Inferior parietal cortex (tissue), 1 donor: ENCODE data around the gene SPOCK2.
A peak's percentile ranks its signal among the peaks of the same experiment; 100 is the strongest.

Experiments
- DNase-seq: peaks from one replicate; pipeline ENCODE4 v3.0.0-alpha.2; 2016; ENCODE audit errors: extremely low spot score

The SPOCK2 gene

GRCh38 chr10:72011976-72012512 is 76.3 kb downstream of the SPOCK2 start:
- DNase-seq: no peak

GRCh38 chr10:72011468-72011867 is 76.9 kb downstream of the SPOCK2 start:
- DNase-seq: peak; percentile 76

DNA sequence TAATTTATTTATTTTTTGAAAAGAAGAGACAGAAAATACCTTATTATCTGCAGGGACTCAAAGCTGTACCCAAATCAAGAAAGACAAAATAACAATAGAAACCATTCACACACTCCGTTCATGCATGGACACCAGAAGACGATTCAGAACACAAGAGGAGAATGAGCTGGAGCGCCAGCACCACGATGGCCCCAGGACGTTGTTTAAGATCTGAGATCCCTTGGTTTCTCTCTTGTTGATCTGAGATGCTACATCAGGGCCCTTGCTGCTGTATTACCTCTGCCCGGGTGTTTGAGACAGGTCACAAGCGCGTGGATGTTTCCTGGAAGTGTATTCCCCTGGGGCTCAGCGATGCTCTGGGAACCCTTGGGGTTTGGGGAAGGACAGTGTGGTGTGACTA is 77.3 kb downstream of the SPOCK2 start:
- DNase-seq: no peak

- DNase-seq: no peak
Observed at GRCh38 chr10:72010234-72010973, 77.9 kb downstream of the SPOCK2 start.

DNA sequence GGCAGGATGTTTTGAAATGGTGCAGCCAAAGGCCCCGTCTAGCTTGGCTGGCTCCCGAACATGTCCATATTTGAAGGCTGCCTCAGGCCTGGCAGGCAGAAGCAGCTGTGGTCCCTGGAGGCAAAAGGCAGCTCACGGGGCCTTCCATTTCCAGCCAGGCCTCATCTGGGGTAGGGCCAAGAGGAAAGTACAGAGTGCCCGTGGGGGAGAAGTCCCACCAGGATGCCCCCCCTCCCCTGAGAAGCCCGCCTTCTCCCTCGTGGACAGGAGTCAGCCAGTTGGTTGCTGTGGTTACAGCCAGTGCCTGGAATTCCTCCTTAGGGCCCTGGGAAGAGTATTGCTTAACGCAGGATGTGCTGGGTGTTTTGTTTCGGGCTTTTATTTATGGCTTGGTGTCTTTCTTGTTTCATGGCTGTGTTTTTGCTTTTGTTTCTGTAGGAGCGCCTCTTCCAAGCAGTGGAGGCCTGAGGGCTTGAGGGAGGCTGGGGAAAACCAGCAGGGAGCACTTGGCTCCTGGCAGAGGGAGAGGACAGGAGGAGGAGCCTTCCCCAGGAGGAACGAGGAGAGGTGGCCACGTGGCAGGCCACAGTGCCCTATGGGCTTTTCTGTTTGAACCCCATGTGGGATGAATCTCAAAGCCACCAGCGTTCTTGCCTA is 78.8 kb downstream of the SPOCK2 start:
- no peak for DNase-seq

DNA sequence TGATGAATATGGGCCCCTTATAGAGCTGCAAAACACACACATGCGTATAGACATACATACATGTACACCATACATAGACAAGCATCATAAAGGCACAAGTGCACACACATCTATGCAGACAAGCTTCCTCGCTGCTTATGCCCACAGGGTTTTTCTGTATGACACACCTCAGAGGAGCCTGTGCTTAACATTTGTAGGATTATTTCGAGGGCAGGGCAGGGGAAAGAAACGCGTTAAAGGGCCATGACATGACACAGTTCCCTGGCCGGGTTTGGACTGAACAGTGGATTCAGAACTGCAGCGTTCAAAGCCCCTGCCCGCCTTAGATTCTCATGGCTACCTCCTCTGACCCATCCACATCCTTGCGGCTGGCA is 79.3 kb downstream of the SPOCK2 start:
- no peak for DNase-seq
